GM21723 (cell line): ENCODE data around the gene KCNC1.

Experiments
- ATAC-seq: cut with Tn5 transposase; IDR thresholded peaks from one replicate; pipeline ENCODE4 v1.9.1; 2021; ENCODE audit warnings: mild to moderate bottlenecking, moderate library complexity; ENCODE audit not compliant: unreplicated experiment

KCNC1 gene

DNA sequence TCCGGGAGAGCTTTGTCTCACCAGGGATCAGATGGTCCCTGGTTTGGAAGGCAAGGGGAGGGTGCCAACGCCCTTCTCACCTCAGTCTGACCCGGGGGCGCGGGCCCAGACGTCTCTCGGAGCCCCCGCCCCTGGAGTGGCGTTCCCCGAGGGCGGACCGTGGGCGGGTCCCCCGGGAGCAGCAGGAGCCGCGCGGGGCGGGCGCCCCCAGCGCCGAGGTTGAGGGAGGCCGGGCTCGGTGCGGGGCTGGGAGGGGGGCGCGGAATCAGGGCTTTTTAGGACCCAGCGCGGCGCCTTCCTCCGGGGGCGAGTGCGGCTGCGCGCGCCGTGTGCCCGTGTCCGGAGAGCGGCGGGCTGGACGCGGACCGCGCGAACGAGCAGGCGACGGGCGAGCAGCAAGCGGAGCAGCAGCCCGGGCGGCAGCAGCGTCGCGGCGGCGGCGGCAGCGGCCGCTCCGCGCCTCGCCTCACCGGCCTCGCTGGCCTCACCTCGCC, at the start of gene KCNC1:
Gene KCNC1, plus strand, starts transcription at position 364 of the 494 bp plus-strand sequence. CDS start 1,222 bp downstream, outside the sequence.
- ATAC-seq, result no peak

GRCh38 chr11:17686231-17686980, 48.2 kb upstream of the KCNC1 start:
- ATAC-seq, result no peak

- no peak for ATAC-seq
Observed at GRCh38 chr11:17687946-17688670, 46.5 kb upstream of the KCNC1 start.

- ATAC-seq, result no peak
Observed at GRCh38 chr11:17691550-17691949, 43.0 kb upstream of the KCNC1 start.

- no peak for ATAC-seq
Observed at GRCh38 chr11:17691976-17692375, 42.6 kb upstream of the KCNC1 start.

DNA sequence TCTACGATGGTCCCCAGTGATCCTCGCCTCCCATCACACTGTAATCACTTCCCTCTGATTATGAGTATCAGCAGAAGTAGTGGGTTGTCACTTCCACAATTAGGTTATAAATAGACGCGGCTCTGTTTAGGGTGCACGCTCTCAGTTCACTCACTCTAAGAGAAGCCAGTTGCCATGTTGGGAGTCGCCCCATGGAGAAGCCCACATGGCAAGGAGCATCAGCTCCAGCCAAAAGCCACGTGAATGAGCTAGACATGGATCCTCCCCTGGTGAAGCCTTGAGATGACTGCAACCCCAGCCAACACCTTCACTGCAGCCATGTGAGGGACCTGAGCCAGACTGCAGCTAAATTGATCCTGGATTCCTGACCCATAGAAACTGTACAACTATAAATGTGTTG, 41.6 kb upstream of the KCNC1 start:
- ATAC-seq, result no peak

DNA sequence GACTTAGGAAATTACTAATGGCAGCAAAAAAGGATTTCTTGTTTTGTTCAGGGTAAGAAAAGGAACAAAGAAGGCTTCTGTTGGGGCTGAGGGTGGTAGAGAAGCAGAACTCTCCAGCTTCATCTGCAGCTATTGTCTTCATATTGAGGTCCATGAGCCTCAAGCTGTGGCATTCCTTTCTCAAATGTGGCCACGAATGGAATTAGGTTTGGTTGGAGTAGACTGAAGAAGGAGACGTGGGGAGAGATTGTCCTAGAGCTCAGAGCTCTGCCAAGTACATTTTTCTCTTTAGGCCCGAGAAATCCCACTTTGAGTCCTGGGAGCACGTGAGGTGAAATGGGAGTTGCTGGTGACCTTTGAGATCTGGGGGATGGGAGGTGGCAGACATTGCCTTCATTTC, 41.0 kb upstream of the KCNC1 start:
- no peak for ATAC-seq

GRCh38 chr11:17694494-17695110, 40.0 kb upstream of the KCNC1 start:
- no peak for ATAC-seq

DNA sequence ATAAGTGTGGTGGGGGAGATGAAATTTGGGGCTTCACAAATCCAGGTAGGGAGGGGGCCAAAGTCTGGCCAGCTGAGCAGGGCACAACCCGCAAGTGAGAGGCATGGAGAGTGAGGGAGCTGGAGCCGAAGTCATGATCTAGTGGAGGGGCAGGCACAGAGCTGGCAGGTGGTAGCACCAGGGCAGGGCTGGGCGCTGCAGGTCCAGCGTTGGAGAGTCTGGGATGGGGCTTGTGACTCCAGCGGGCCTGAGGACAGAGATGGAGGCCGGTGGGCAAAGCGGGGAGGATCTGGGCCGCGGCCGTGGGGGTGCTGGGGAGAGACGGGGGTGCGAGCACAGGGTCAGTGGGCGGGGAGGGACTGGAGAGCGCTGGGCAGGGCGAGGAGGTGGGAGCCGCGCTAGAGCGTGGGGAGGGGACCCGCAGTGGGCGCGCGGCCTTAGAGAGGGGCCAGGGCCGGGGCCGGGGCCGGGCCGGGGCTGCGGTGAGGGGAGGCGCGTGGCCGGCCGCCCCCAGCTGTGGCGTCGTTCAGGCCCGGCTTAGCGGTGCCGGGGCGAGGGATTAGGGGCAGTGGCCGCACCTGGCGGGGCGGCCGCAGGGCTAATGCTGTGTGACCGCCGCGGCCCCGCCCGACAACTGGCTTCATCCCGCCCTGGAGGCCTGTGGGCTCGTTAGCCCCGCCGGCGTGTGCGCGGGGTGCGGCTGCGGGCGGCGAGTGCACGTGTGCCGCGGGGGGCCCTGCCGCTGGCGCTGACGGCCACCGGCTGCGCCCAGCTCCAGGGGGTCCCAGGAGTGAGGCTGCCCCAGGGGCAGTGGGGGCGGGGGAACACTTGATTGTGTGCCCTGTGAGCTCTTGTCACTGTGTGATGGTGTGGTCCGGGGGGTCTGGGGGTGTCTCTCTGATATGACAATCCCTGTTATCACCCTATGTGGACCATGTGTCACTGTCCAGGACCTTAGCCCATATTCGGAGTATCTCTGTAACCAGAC, 38.8 kb upstream of the KCNC1 start:
- no peak for ATAC-seq

DNA sequence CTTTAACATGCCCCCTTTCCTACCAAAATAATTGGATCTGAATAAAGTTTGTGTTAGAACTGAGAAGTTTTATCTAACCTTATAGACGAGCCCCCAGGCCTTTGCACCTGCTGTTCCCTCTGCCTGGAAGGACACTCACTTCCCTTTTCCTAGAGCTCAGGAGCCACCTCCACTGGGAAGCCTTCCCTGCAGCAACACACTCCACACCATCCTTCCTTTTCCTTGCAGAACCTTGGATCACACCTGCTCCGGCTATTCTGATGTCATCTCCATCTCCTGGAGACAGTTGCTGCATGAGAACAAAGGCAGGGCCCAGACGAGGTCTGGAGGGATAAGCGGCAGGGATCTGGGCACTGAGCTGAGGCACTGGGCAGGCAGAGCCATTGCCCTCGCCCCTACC, 37.8 kb upstream of the KCNC1 start:
- no peak for ATAC-seq

DNA sequence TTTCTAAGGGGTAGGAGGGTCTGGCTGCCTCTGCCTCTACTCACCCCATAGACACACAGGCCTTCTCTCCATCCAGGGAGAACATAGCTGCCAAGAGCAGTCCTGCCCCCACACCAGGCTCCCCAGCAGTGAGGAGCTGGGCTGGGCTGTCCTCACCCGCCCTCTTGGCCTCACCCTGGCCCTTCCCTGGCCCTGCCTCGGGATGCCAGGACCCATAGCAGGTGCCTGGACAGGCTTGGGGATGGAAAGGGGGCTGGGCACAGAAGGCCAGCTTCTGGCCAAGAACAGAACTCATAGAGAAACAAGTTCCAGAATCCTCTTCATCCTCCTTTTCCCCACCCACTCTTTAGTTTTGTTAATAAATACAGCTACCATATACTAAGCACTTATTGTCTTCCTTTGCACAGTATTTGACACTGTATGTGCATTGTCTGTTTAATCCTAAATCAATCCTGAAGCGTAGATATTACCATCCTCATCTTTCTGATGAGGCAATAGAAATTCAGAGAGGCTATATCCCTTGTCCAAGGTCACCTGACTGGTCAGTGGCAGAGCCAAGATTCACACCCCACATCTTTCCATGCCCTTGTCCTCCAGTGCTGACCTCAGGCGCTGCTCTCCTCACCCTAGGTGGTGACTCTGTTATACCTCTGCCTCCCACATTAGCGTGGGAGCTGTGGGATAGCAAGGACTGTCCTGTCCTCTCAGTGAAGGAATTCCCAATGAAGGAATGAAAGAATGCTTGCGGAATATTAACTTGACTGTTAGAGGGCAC, 37.2 kb upstream of the KCNC1 start:
- ATAC-seq, result no peak

DNA sequence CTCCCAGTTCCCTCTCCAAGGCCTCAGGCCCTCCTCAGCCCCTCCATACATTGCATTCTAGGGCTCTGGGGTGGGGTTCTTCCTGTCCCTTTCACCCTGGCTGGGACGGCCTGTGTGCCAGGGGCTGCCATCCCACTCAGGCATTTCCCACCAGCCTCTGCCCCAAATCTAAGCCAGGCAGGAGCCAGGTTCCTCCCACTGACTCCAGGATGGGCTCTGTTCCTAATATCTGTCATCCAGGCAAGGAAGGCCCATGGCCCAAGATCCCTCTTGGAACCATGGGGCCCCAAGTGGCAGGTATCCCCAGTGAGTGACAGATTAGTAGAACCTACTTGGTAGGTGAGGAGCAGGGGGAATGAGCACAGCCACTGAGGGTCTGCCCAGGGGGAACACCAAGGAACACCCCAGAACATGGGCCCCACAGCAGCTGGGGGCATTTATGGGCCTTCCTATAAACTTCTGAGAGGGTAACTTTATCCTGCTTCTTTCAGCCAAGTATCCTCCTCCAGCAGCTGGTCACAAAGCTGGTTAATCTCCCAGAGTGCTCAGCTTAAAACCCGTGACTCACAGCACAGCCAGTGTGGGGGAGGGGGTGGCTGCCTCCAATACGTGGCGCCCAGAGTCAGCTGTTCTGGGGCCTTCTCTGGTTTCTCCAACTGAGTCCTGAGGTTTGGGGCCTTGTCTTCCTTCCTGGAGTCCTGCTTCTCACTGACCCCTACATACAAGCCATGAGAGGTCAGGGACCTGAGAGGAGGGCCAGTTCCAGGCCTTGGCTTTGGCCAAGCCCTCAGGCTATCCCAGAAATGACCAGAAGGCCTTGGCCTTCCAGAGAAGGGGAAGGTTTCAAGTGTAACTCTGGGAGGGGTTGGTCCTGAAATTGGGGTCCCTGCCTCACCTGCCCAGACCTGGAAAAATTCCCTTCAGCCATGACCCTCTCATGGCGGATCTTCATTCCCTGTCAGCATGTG, 35.1 kb upstream of the KCNC1 start:
- no peak for ATAC-seq

GRCh38 chr11:17700991-17701390, 33.6 kb upstream of the KCNC1 start:
- ATAC-seq, result no peak

- no peak for ATAC-seq
Observed at GRCh38 chr11:17702876-17703275, 31.7 kb upstream of the KCNC1 start.

- no peak for ATAC-seq
Observed at GRCh38 chr11:17703951-17704350, 30.6 kb upstream of the KCNC1 start.

- ATAC-seq, result no peak
Observed at GRCh38 chr11:17707830-17708229, 26.8 kb upstream of the KCNC1 start.

DNA sequence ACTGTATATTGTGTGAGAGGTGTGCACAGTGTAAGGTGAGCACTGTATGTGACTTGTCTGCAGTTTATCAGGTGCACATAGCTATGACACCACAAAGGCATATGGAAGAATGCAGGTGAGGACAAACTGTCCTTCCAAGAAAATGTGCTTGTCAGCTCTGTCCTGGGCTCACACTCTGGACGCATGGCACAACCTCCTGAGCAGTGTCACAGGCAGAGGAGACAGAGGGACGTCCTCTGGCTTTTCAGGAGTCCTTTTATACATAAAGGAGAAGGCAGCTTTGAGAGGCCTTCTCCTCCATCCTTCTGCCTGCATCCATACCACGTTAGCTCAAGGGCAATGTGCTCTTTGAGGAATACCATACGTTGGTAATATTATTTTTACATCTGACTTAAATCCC, 22.7 kb upstream of the KCNC1 start:
- ATAC-seq, result no peak

DNA sequence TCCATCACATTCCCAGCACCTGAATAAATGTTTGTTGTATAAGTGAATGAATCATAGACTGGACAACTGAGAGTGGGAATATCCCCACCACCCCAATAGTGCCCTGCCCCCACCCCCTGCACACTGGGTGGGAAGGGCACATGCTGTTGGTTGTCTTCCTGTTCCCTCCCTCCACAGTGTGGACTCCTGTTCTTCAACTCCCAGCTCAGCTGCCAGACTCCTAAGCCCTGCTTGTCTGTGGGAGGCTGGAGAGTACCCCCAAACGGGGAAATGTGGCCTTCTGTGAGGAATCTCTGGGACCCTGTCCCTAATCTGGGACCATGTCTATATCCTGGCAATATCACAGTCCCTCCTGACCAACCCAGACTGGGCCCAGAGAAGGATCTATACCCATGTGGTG, 20.7 kb upstream of the KCNC1 start:
- no peak for ATAC-seq

GRCh38 chr11:17714356-17714854, 20.2 kb upstream of the KCNC1 start:
- no peak for ATAC-seq
